Caco-2 (cell line): ENCODE measurements around the gene MYOF. TPM values are rescaled to one million over a fixed set of nuclear protein-coding genes. Genes with fewer than 3 reads are reported as not detected.
"Not testable (repeated sequence)": the region's sequence is repeated elsewhere in the genome, so short reads cannot be mapped to it uniquely, and the experiment has no call there.

Source experiments
- BruUV-seq: library from RNA; stranded (reverse); fragments of 400-500 nt; replicated peaks from 2 replicates; lab custom pipeline; 2021; lab: Mats Ljungman, UMichigan
- CTCF ChIA-PET: fragments of 300-600 bp; sonication (Branson Sonifier 250); formaldehyde crosslinking; loops from one replicate; lab custom pipeline; 2022; ENCODE audit warnings: antibody characterized with exemption; lab: Charles Lee
- POLR2A ChIA-PET: fragments of 300-600 bp; sonication (Branson Sonifier 250); formaldehyde crosslinking; loops from one replicate; lab custom pipeline; 2022; ENCODE audit warnings: antibody characterized with exemption; lab: Charles Lee
- DNase-seq, 2 experiments: peaks; one replicate each; pipeline versions ENCODE4 v3.0.0 to v3.0.0-alpha.2; 2020 to 2022
- H3K27me3 ChIP-seq: replicated peaks from 2 replicates; pipeline ENCODE4 v1.6.0; 2011; ENCODE audit warnings: low read length; ENCODE audit not compliant: control insufficient read depth, insufficient read depth
- H3K36me3 ChIP-seq: 2 replicates; pipeline ENCODE4 v1.5.1; 2011; ENCODE audit warnings: low read length; ENCODE audit not compliant: control insufficient read depth, insufficient read depth
- H3K4me1 ChIP-seq: fragments of 250-450 bp; sonication (Bioruptor Pico); 2 replicates; pipeline ENCODE4 v1.5.1; 2020; ENCODE audit warnings: mild to moderate bottlenecking
- H3K4me3 ChIP-seq: 2 replicates; pipeline ENCODE4 v1.5.1; 2011; ENCODE audit warnings: low read depth, mild to moderate bottlenecking, control low read depth, low read length
- H3K9me3 ChIP-seq: fragments of 250-450 bp; sonication (Bioruptor Pico); 2 replicates; pipeline ENCODE4 v1.5.1; 2020; ENCODE audit warnings: mild to moderate bottlenecking, moderate library complexity
- H3K27ac Mint-ChIP-seq: one replicate; pipeline ENCODE4 v1.8.0; 2022; ENCODE audit warnings: mixed read lengths; ENCODE audit not compliant: unreplicated experiment
- H3K27me3 Mint-ChIP-seq: one replicate; pipeline ENCODE4 v1.8.0; 2022; ENCODE audit warnings: mixed read lengths; ENCODE audit not compliant: insufficient read depth, unreplicated experiment
- H3K36me3 Mint-ChIP-seq: one replicate; pipeline ENCODE4 v1.8.0; 2022; ENCODE audit warnings: mild to moderate bottlenecking, mixed read lengths; ENCODE audit not compliant: insufficient read depth, unreplicated experiment
- H3K4me1 Mint-ChIP-seq: one replicate; pipeline ENCODE4 v1.8.0; 2022; ENCODE audit warnings: low read depth, mixed read lengths; ENCODE audit not compliant: unreplicated experiment
- H3K4me3 Mint-ChIP-seq: one replicate; pipeline ENCODE4 v1.8.0; 2022; ENCODE audit warnings: mild to moderate bottlenecking, moderate library complexity, mixed read lengths; ENCODE audit not compliant: unreplicated experiment
- H3K9me3 Mint-ChIP-seq: one replicate; pipeline ENCODE4 v1.8.0; 2022; ENCODE audit warnings: mixed read lengths; ENCODE audit not compliant: unreplicated experiment
- CTCF ChIP-seq, 2 experiments: fragments of 200-600 bp in 1 of 2; IDR thresholded peaks; 1 replicate in 1 of 2; 2 replicates in 1 of 2; pipeline versions ENCODE4 v1.5.1 to v1.8.0; 2011 to 2022; ENCODE audit warnings: antibody characterized with exemption in 1 of 2, control low read depth in 1 of 2, inconsistent platforms in 1 of 2, low read depth in 1 of 2, low read length in 1 of 2, mild to moderate bottlenecking in 1 of 2, moderate library complexity in 1 of 2; ENCODE audit not compliant: insufficient read depth in 1 of 2, severe bottlenecking in 1 of 2, unreplicated experiment in 1 of 2
- intact Hi-C: fragments of 100-400 bp; cut with micrococcal nuclease; formaldehyde crosslinking; loops from one replicate; pipeline ENCODE4 v1.10.0; 2022; ENCODE audit not compliant: unreplicated experiment
- total RNA-seq: library from RNA; stranded (reverse); gene quantifications from 2 replicates; pipeline ENCODE4 v1.2.3, GENCODE V29; 2022

Gene MYOF
- total RNA-seq, 1 experiment from 2014 or later = 148 TPM

- Mint-ChIP-seq H3K4me1 (peaks cover 34% of the 10 kb centered on the region), H3K27me3 (no peaks in the 10 kb centered on the region), H3K4me3 (no peak overlapping the region), H3K36me3 (peaks cover 7% of the 10 kb centered on the region), H3K27ac (peak overlapping the region; percentile 56), H3K9me3 (no peaks in the 10 kb centered on the region)
- ChIA-PET CTCF (interaction anchor here (1.0 kb wide), 1 partner anchor 175 kb away, joined by 3 read pairs; no protein-coding TSS in a partner anchor), POLR2A (no interaction called here)
- H3K4me1 ChIP-seq = peaks cover 45% of the 10 kb centered on the region
- no peak for TF ChIP-seq CTCF (IDR thresholded peaks at IDR 0.05; ENCODE audit: insufficient read depth in 1 of 2, low read depth in 1 of 2, low read length in 1 of 2, severe bottlenecking in 1 of 2, unreplicated experiment in 1 of 2)
- H3K9me3 ChIP-seq = no peaks in the 10 kb centered on the region
- intact Hi-C loops = no loop called here
- BruUV-seq = no TSS peak
- H3K27me3 ChIP-seq = no peaks in the 10 kb centered on the region
- DNase-seq = no peak
- H3K36me3 ChIP-seq = no peaks in the 10 kb centered on the region
- no peak overlapping the region for H3K4me3 ChIP-seq
Measured at GRCh38 chr10:93290661-93291354, 191.3 kb downstream of the MYOF start.

- Mint-ChIP-seq H3K4me1 (peaks cover 34% of the 10 kb centered on the region), H3K36me3 (peaks cover 7% of the 10 kb centered on the region), H3K9me3 (no peaks in the 10 kb centered on the region), H3K27me3 (no peaks in the 10 kb centered on the region), H3K27ac (peak overlapping the region; percentile 92), H3K4me3 (peak overlapping the region; percentile 55)
- no peaks in the 10 kb centered on the region for H3K27me3 ChIP-seq
- POLR2A ChIA-PET = no interaction called here
- TF ChIP-seq CTCF (IDR thresholded peaks at IDR 0.05; ENCODE audit: insufficient read depth in 1 of 2, low read depth in 1 of 2, low read length in 1 of 2, severe bottlenecking in 1 of 2, unreplicated experiment in 1 of 2) = peak; percentile 77 to 91
- H3K36me3 ChIP-seq = no peaks in the 10 kb centered on the region
- TSS peak; percentile 89 for BruUV-seq
- peak; percentile 93 to 96 for DNase-seq
- H3K4me1 ChIP-seq = peaks cover 45% of the 10 kb centered on the region
- H3K4me3 ChIP-seq = no peak overlapping the region
- CTCF ChIA-PET = interaction anchor here (0.6 to 1.1 kb wide), 4 partner anchors 36 to 216 kb away, joined by 3 to 7 read pairs (median 4); no protein-coding TSS in a partner anchor
- intact Hi-C loops = loop anchor here (1.0 to 5.0 kb wide), 8 partner anchors 14 to 396 kb away; partner anchors contain the start of gene CYP26A1
- H3K9me3 ChIP-seq = no peaks in the 10 kb centered on the region
Measured at GRCh38 chr10:93288679-93289634, 193.2 kb downstream of the MYOF start.

GRCh38 chr10:93287775-93288174 is 194.4 kb downstream of the MYOF start:
- Mint-ChIP-seq H3K4me3 (no peak overlapping the region), H3K27me3 (no peaks in the 10 kb centered on the region), H3K4me1 (peaks cover 34% of the 10 kb centered on the region), H3K27ac (peak overlapping the region; percentile 92), H3K36me3 (peaks cover 7% of the 10 kb centered on the region), H3K9me3 (no peaks in the 10 kb centered on the region)
- DNase-seq = no peak
- POLR2A ChIA-PET = no interaction called here
- Histone ChIP-seq H3K4me3 (no peak overlapping the region), H3K36me3 (no peaks in the 10 kb centered on the region), H3K27me3 (no peaks in the 10 kb centered on the region), H3K9me3 (no peaks in the 10 kb centered on the region), H3K4me1 (peaks cover 39% of the 10 kb centered on the region)
- intact Hi-C loops = loop anchor here (2.0 to 5.0 kb wide), 6 partner anchors 13 to 395 kb away; partner anchors contain the start of gene CYP26A1
- TF ChIP-seq CTCF (IDR thresholded peaks at IDR 0.05; ENCODE audit: insufficient read depth in 1 of 2, low read depth in 1 of 2, low read length in 1 of 2, severe bottlenecking in 1 of 2, unreplicated experiment in 1 of 2) = no peak
- CTCF ChIA-PET = interaction anchor here (0.6 to 1.1 kb wide), 4 partner anchors 43 to 691 kb away, joined by 3 to 5 read pairs (median 4); no protein-coding TSS in a partner anchor
- no TSS peak for BruUV-seq

- POLR2A ChIA-PET, H3K27me3 ChIP-seq, H3K27ac Mint-ChIP-seq, H3K9me3 Mint-ChIP-seq, intact Hi-C loops, H3K27me3 Mint-ChIP-seq, DNase-seq, H3K4me3 Mint-ChIP-seq, BruUV-seq, H3K9me3 ChIP-seq, H3K4me3 ChIP-seq, H3K36me3 ChIP-seq, H3K36me3 Mint-ChIP-seq: not testable (repeated sequence)
- H3K4me1 Mint-ChIP-seq = peaks cover 15% of the 10 kb centered on the region
- H3K4me1 ChIP-seq = peaks cover 22% of the 10 kb centered on the region
- CTCF ChIA-PET = interaction anchor here (0.7 kb wide), 1 partner anchor 39 kb away, joined by 3 read pairs; no protein-coding TSS in a partner anchor
Measured at GRCh38 chr10:93284246-93284645, 197.9 kb downstream of the MYOF start.
